Measurements from ENCODE around the gene HES7.

DNA sequence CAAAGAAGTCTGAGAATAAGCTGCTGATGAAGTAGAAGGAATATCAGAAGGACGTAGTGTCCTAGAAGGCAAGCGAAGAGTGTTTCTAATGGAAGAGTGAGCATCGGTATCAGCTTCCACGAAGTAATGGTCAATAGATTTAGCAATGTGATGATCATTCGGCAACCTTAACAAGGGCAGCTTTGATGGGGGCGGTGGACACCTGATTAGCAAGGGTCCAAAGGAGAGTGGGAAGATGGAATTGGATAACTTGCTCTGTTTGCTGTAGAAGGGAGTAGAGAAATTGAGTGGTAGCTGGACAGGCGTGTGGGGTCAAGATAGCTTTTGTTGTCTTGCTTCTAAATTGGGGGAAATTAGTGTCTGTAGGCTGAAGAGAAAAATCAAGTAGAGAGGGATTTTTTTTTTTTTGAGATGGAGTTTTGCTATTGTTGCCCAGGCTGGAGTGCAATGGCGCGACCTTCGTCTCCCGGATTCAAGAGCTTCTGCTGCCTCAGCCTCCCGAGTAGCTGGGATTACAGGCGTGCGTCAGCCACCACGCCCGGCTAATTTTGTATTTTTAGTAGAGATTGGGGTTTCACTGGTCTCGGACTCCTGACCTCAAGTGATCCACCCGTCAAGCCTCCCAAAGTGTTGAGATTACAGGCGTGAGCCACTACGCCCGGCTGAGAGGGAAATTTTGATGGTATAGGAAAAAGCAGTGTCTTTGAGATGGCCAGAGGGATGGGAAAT, 13.9 kb upstream of the HES7 start:
- TF ChIP-seq, protein P1, sequence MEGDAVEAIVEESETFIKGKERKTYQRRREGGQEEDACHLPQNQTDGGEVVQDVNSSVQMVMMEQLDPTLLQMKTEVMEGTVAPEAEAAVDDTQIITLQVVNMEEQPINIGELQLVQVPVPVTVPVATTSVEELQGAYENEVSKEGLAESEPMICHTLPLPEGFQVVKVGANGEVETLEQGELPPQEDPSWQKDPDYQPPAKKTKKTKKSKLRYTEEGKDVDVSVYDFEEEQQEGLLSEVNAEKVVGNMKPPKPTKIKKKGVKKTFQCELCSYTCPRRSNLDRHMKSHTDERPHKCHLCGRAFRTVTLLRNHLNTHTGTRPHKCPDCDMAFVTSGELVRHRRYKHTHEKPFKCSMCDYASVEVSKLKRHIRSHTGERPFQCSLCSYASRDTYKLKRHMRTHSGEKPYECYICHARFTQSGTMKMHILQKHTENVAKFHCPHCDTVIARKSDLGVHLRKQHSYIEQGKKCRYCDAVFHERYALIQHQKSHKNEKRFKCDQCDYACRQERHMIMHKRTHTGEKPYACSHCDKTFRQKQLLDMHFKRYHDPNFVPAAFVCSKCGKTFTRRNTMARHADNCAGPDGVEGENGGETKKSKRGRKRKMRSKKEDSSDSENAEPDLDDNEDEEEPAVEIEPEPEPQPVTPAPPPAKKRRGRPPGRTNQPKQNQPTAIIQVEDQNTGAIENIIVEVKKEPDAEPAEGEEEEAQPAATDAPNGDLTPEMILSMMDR (IDR thresholded peaks at IDR 0.05): no peak
- no peak for TF ChIP-seq POLR2A (IDR thresholded peaks at IDR 0.05)
